NCI-H2196 (cell line): ENCODE measurements around the gene VPREB3.

ENCODE experiments used
- DNase-seq: peaks from one replicate; lab custom pipeline; 2025; ENCODE audit not compliant: unreplicated experiment; lab: John Stamatoyannopoulos, UW

The VPREB3 gene

GRCh38 chr22:23767673-23768548 is 13.7 kb upstream of the VPREB3 start, which contains the start of gene CHCHD10:
Gene CHCHD10, minus strand, starts transcription at chr22:23767972. Its CDS starts 98 bp downstream, at chr22:23767874.
- DNase-seq = peak; percentile 50

- DNase-seq = no peak
Observed at GRCh38 chr22:23767303-23767672, 13.1 kb upstream of the VPREB3 start.

- no peak for DNase-seq
Observed at GRCh38 chr22:23764899-23765881, 11.0 kb upstream of the VPREB3 start.

GRCh38 chr22:23763954-23764353 is 9.7 kb upstream of the VPREB3 start:
- no peak for DNase-seq

GRCh38 chr22:23763579-23763945 is 9.3 kb upstream of the VPREB3 start:
- DNase-seq = no peak

- DNase-seq = no peak
Observed at GRCh38 chr22:23762842-23763578, 8.8 kb upstream of the VPREB3 start, which contains the start of gene C22orf15. Gene C22orf15, plus strand, starts transcription at chr22:23762990. Its CDS starts 317 bp downstream, at chr22:23763307.

- DNase-seq = no peak
Observed at GRCh38 chr22:23760056-23760455, 5.8 kb upstream of the VPREB3 start.

- no peak for DNase-seq
Observed at GRCh38 chr22:23759566-23759965, 5.3 kb upstream of the VPREB3 start.

- DNase-seq = no peak
Observed at GRCh38 chr22:23756891-23757290, 2.7 kb upstream of the VPREB3 start.

- no peak for DNase-seq
Observed at GRCh38 chr22:23755711-23756110, 1.5 kb upstream of the VPREB3 start.

- no peak for DNase-seq
Observed at GRCh38 chr22:23754980-23755636, 883 bp upstream of the VPREB3 start.

GRCh38 chr22:23753385-23753784 is 840 bp downstream of the VPREB3 start:
- no peak for DNase-seq

- DNase-seq = no peak
Observed at GRCh38 chr22:23752750-23753149, 1.5 kb downstream of the VPREB3 start.

- DNase-seq = no peak
Observed at GRCh38 chr22:23752090-23752691, 2.0 kb downstream of the VPREB3 start.

GRCh38 chr22:23751441-23751996 is 2.7 kb downstream of the VPREB3 start:
- no peak for DNase-seq

GRCh38 chr22:23750714-23751440 is 3.3 kb downstream of the VPREB3 start, which contains the start of gene ZNF70:
Gene ZNF70, minus strand, starts transcription at chr22:23751112. Its CDS starts 5,972 bp downstream, at chr22:23745140.
- DNase-seq = peak; percentile 82

- no peak for DNase-seq
Observed at GRCh38 chr22:23750367-23750713, 3.9 kb downstream of the VPREB3 start.

- no peak for DNase-seq
Observed at GRCh38 chr22:23749841-23750301, 4.4 kb downstream of the VPREB3 start.

- DNase-seq = no peak
Observed at GRCh38 chr22:23745791-23746190, 8.4 kb downstream of the VPREB3 start.
